GM21737 (cell line): Measurements from ENCODE around the gene UBA52.

Source experiments
- ATAC-seq: cut with Tn5 transposase; IDR thresholded peaks from one replicate; pipeline ENCODE4 v1.9.1; 2021; ENCODE audit warnings: mild to moderate bottlenecking, moderate library complexity; ENCODE audit not compliant: unreplicated experiment

UBA52 gene

GRCh38 chr19:18551631-18552030, 20.0 kb upstream of the UBA52 start:
- ATAC-seq: no peak

- ATAC-seq: peak; percentile 95
Observed at GRCh38 chr19:18557411-18558201, 14.1 kb upstream of the UBA52 start, which contains the start of gene KXD1. Gene KXD1 (plus strand): TSS chr19:18557870. CDS start chr19:18562057, 4,187 bp downstream.

GRCh38 chr19:18558202-18558555, 13.5 kb upstream of the UBA52 start:
- ATAC-seq: no peak

GRCh38 chr19:18558604-18559003, 13.1 kb upstream of the UBA52 start:
- ATAC-seq: no peak

- ATAC-seq: no peak
Observed at GRCh38 chr19:18559685-18560084, 12.0 kb upstream of the UBA52 start.

- ATAC-seq: no peak
Observed at GRCh38 chr19:18562086-18562485, 9.6 kb upstream of the UBA52 start.

GRCh38 chr19:18566953-18567352, 4.7 kb upstream of the UBA52 start:
- ATAC-seq: no peak

- ATAC-seq: no peak
Observed at GRCh38 chr19:18568367-18568766, 3.3 kb upstream of the UBA52 start.

GRCh38 chr19:18574691-18575291, 3.1 kb downstream of the UBA52 start:
- ATAC-seq: no peak

- ATAC-seq: no peak
Observed at GRCh38 chr19:18576383-18576782, 4.7 kb downstream of the UBA52 start.

- ATAC-seq: no peak
Observed at GRCh38 chr19:18577365-18577914, 5.8 kb downstream of the UBA52 start.

GRCh38 chr19:18580311-18580710, 8.7 kb downstream of the UBA52 start:
- no peak for ATAC-seq

GRCh38 chr19:18586306-18586705, 14.6 kb downstream of the UBA52 start:
- ATAC-seq: no peak

GRCh38 chr19:18587561-18587960, 15.9 kb downstream of the UBA52 start:
- no peak for ATAC-seq

GRCh38 chr19:18587962-18588610, 16.4 kb downstream of the UBA52 start:
- ATAC-seq: no peak

- peak; percentile 72 for ATAC-seq
Observed at GRCh38 chr19:18588611-18589379, 17.1 kb downstream of the UBA52 start, which contains the start of gene REX1BD. Gene REX1BD (plus strand): TSS chr19:18588798. CDS start chr19:18588802, 4 bp downstream.

- ATAC-seq: peak; percentile 39
Observed at GRCh38 chr19:18589380-18590272, 18.0 kb downstream of the UBA52 start.

GRCh38 chr19:18590273-18591272, 18.9 kb downstream of the UBA52 start:
- no peak for ATAC-seq
